Measurements from ENCODE around the gene BAZ1A.
"Not testable (repeated sequence)": the region's sequence is repeated elsewhere in the genome, so short reads cannot be mapped to it uniquely, and the experiment has no call there.

The BAZ1A gene

DNA sequence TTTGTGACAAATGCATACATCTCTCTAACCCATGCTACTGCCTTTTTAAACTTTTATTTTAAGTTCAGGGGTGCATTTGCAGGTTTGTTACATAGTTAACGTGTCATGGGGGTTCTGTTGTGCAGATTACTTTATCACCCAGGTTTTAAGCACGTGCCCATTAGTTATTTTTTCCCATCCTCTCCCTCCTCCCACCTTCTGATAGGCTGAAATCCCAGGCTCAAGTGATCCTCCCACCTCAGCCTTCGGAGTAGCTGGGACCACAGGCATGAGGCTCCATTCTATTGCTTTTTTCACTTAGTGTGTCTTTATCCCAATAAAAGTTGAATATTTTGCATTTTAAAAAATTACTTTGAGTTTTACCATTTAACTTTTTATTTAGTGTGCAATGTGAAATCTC is 68.9 kb downstream of the BAZ1A start:
- Histone ChIP-seq H3K4me3 (ENCODE audit: low read depth, low read length) (no peak overlapping the region), H3K4me1 (ENCODE audit: control insufficient read depth, insufficient read depth, low read length) (no peaks in the 10 kb centered on the region), H3K27me3 (ENCODE audit: control insufficient read depth, insufficient read depth, low read length) (no peaks in the 10 kb centered on the region), H3K27ac (ENCODE audit: low read depth, low read length) (no peak overlapping the region), H3K36me3 (ENCODE audit: control insufficient read depth, insufficient read depth, low read length) (peaks cover 43% of the 10 kb centered on the region), H3K9ac (ENCODE audit: low read length) (no peak overlapping the region), H3K9me3 (ENCODE audit: control insufficient read depth, insufficient read depth, low read depth, low read length) (peaks cover 9% of the 10 kb centered on the region; the same call in 1 of the 2 replicates)

DNA sequence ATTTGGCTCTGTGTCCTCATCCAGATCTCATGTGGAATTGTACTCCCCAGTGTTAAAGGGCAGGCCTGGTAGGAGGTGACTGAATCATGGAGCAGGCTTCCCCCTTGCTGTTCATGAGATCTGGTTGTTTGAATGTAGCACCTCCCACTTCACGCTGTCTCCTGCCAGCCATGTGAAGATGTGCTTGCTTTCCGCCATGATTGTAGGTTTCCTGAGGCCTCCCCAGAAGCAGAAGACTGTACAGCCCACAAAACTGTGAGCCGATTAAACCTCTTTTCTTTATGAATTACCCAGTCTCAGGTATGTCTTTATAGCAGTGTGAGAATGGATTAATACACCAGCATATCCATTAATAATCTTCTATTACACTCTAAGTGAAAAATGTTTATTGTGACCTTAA is 70.2 kb downstream of the BAZ1A start:
- Histone ChIP-seq H3K9me3 (ENCODE audit: control insufficient read depth, insufficient read depth, low read depth, low read length) (peaks cover 9% of the 10 kb centered on the region; the same call in 1 of the 2 replicates), H3K9ac (ENCODE audit: low read length) (no peak overlapping the region), H3K4me3 (ENCODE audit: low read depth, low read length) (no peak overlapping the region), H3K27ac (ENCODE audit: low read depth, low read length) (no peak overlapping the region), H3K27me3 (ENCODE audit: control insufficient read depth, insufficient read depth, low read length) (no peaks in the 10 kb centered on the region), H3K36me3 (ENCODE audit: control insufficient read depth, insufficient read depth, low read length) (peaks cover 52% of the 10 kb centered on the region), H3K4me1 (ENCODE audit: control insufficient read depth, insufficient read depth, low read length) (no peaks in the 10 kb centered on the region)

DNA sequence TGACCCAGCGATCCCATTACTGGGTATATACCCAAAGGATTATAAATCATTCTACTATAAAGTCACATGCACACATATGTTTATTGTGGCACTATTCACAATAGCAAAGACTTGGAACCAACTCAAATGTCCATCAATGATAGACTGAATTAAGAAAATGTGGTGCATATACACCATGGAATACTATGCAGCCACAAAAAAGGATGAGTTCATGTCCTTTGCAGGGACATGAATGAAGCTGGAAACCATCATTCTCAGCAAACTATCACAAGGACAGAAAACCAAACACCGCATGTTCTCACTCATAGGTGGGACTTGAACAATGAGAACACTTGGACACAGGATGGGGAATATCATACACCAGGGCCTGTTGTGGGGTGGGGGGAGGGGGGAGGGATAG is 76.3 kb downstream of the BAZ1A start:
- H3K9me3 ChIP-seq (ENCODE audit: control insufficient read depth, insufficient read depth, low read depth, low read length); H3K9ac ChIP-seq (ENCODE audit: low read length); H3K27ac ChIP-seq (ENCODE audit: low read depth, low read length); H3K27me3 ChIP-seq (ENCODE audit: control insufficient read depth, insufficient read depth, low read length); H3K4me3 ChIP-seq (ENCODE audit: low read depth, low read length); H3K4me1 ChIP-seq (ENCODE audit: control insufficient read depth, insufficient read depth, low read length): not testable (repeated sequence)
- H3K36me3 ChIP-seq (ENCODE audit: control insufficient read depth, insufficient read depth, low read length): peaks cover 61% of the 10 kb centered on the region

DNA sequence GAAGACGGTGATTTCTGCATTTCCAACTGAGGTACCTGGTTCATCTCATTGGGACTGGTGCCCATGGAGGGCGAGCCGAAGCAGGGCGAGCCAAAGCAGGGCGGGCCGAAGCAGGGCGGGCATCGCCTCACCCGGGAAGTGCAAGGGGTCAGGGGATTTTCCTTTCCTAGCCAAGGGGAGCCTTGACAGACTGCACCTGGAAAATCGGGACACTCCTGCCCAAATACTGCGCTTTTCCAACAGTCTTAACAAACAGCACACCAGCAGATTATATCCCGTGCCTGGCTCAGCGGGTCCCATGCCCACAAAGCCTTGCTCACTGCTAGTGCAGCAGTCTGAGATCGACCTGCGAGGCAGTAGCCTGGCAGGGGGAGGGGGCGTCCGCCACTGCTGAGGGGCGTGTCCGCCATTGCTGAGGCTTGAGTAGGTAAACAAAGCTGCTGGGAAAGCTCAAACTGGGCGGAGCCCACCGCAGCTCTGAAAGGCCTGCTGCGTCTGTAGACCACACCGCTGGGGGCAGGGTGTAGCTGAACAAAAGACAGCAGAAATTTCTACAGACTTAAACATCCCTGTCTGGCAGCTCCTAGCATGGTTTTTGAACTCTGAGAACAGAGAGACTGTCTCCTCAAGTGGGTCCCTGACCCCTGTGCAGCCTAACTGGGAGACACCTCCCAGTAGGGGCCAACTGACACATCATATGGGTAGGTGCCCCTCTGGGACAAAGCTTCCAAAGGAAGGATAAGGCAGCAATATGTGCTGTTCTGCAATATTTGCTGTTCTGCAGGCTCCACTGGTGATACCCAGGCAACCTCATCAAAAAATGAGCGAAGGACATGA is 77.2 kb downstream of the BAZ1A start:
- no peaks in the 10 kb centered on the region for H3K27me3 ChIP-seq (ENCODE audit: control insufficient read depth, insufficient read depth, low read length)
- peaks cover 65% of the 10 kb centered on the region for H3K36me3 ChIP-seq (ENCODE audit: control insufficient read depth, insufficient read depth, low read length)
- H3K4me3 ChIP-seq (ENCODE audit: low read depth, low read length): no peak overlapping the region
- peaks cover 9% of the 10 kb centered on the region for H3K9me3 ChIP-seq (ENCODE audit: control insufficient read depth, insufficient read depth, low read depth, low read length)
- no peak overlapping the region for H3K27ac ChIP-seq (ENCODE audit: low read depth, low read length)
- no peaks in the 10 kb centered on the region for H3K4me1 ChIP-seq (ENCODE audit: control insufficient read depth, insufficient read depth, low read length)
- H3K9ac ChIP-seq (ENCODE audit: low read length): no peak overlapping the region

DNA sequence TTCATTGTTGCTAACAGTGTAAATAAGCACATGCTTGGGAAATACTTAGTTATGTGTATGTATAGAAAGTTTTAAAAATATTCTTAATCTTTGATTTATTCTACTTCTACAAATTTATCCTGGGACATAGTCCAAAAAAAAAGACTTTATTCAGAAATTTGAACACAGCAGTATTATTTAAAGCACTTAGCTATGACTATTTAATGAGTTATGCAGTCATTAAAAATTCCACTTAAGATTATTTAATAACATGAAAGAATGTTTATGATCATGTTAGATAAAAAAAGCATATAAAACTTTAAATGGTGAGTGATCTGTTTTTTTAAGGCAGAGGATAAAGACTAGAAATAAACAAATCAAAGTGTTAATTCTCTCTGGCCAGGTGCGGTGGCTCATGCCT is 78.3 kb downstream of the BAZ1A start:
- no peak overlapping the region for H3K27ac ChIP-seq (ENCODE audit: low read depth, low read length)
- H3K4me3 ChIP-seq (ENCODE audit: low read depth, low read length): no peak overlapping the region
- peaks cover 61% of the 10 kb centered on the region for H3K36me3 ChIP-seq (ENCODE audit: control insufficient read depth, insufficient read depth, low read length)
- no peaks in the 10 kb centered on the region for H3K27me3 ChIP-seq (ENCODE audit: control insufficient read depth, insufficient read depth, low read length)
- no peak overlapping the region for H3K9ac ChIP-seq (ENCODE audit: low read length)
- H3K9me3 ChIP-seq (ENCODE audit: control insufficient read depth, insufficient read depth, low read depth, low read length): peaks cover 9% of the 10 kb centered on the region
- H3K4me1 ChIP-seq (ENCODE audit: control insufficient read depth, insufficient read depth, low read length): no peaks in the 10 kb centered on the region

DNA sequence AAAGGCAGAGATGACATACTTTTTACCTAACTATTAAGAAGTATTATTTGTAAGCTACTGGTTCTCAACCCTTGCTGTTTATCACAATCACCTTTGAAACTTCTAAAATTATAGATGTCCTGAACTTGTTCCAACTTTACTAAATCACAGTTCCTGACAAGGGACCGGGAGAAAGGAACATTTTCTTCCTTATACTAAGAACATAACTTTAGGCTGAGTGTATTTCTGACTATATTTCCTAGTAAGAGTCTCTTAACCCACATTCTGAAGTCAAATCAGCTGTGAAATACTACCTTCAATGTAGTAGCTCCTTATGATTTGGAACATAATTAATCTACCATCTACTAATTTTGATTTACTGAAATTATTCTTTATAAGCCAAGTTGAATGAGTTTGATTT is 80.2 kb downstream of the BAZ1A start:
- Histone ChIP-seq H3K9me3 (ENCODE audit: control insufficient read depth, insufficient read depth, low read depth, low read length) (peaks cover 9% of the 10 kb centered on the region), H3K27ac (ENCODE audit: low read depth, low read length) (no peak overlapping the region), H3K9ac (ENCODE audit: low read length) (no peak overlapping the region), H3K4me1 (ENCODE audit: control insufficient read depth, insufficient read depth, low read length) (no peaks in the 10 kb centered on the region), H3K36me3 (ENCODE audit: control insufficient read depth, insufficient read depth, low read length) (peaks cover 51% of the 10 kb centered on the region), H3K4me3 (ENCODE audit: low read depth, low read length) (no peak overlapping the region), H3K27me3 (ENCODE audit: control insufficient read depth, insufficient read depth, low read length) (no peaks in the 10 kb centered on the region)

DNA sequence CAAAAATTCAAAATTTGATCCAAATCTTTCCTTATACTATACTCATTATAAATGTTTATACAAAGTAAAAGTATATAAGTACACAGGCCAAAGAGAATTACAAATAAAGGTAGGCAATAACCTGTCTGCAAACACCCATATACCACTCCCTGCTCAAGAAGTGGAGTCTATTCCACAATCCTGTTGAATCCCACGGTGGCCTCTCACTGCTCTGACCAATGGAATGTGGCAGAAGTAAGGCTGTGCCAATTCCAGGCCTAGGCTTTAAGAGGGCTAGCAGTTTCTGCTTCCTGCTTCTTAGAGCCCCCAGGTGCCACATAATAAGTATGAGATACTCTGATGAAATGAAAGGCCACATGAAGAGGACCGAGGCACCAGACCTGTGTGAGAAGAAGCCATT is 80.9 kb downstream of the BAZ1A start:
- Histone ChIP-seq H3K9me3 (ENCODE audit: control insufficient read depth, insufficient read depth, low read depth, low read length) (peaks cover 9% of the 10 kb centered on the region), H3K27ac (ENCODE audit: low read depth, low read length) (no peak overlapping the region), H3K27me3 (ENCODE audit: control insufficient read depth, insufficient read depth, low read length) (no peaks in the 10 kb centered on the region), H3K4me1 (ENCODE audit: control insufficient read depth, insufficient read depth, low read length) (no peaks in the 10 kb centered on the region), H3K4me3 (ENCODE audit: low read depth, low read length) (no peak overlapping the region), H3K9ac (ENCODE audit: low read length) (no peak overlapping the region), H3K36me3 (ENCODE audit: control insufficient read depth, insufficient read depth, low read length) (peaks cover 44% of the 10 kb centered on the region)

DNA sequence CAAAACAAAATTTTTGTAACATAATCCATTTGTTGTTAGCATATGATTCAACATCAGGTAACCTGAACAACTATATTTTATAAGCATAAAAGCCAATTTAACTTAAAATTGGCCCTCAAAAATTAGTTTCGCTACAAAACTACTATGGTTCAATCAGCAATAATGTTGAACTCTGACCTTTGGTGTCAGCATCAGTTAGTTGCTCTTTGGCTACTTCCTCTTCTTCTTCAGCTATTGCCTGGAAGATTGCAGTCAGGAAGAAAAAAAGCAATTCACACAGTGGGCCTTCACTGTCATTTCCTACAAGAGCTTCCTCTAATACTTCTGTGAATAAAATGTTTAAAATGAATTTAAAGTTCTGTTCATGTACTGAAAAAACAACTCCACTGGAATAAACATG is 82.6 kb downstream of the BAZ1A start:
- Histone ChIP-seq H3K4me3 (ENCODE audit: low read depth, low read length) (no peak overlapping the region), H3K36me3 (ENCODE audit: control insufficient read depth, insufficient read depth, low read length) (peaks cover 35% of the 10 kb centered on the region), H3K9me3 (ENCODE audit: control insufficient read depth, insufficient read depth, low read depth, low read length) (peaks cover under 1% of the 10 kb centered on the region)

DNA sequence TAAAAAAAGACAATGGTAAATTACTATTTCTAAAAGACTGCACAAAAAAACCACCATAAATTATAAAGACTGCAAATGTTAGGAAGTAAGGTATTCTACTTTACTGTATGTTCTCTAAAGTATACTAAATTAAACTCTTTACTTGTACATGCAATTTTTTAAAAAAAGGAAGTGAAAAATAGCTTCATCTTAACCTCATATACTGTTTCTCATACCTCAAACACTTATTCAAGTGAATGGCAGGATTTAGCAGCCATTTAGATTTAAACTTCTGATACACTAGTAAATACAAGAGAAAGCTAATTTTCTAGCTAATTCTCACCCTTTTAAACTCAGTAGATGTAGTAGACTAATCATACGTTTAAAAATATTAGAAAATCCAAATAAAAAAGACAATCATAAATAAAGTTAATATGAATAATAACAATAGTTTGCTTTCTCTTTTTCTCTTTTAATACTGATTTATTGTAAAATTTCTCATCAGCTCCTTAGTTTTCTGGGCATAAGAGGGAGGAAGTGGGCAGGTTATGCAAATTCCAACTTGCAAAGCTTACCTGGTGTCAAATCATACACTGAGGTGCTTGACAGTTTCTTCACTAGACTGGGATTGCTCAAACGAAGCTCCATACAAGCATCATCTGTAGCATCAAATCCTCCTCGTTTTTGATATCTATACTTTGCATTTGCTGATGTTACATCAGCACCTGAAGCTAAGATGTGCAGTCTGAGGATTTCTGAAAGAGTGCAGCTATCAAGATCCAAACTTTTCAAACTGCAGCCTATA is 89.7 kb downstream of the BAZ1A start:
- no peaks in the 10 kb centered on the region for H3K4me1 ChIP-seq (ENCODE audit: control insufficient read depth, insufficient read depth, low read length)
- H3K36me3 ChIP-seq (ENCODE audit: control insufficient read depth, insufficient read depth, low read length): peaks cover 26% of the 10 kb centered on the region
- H3K9me3 ChIP-seq (ENCODE audit: control insufficient read depth, insufficient read depth, low read depth, low read length): no peaks in the 10 kb centered on the region
- H3K27me3 ChIP-seq (ENCODE audit: control insufficient read depth, insufficient read depth, low read length): no peaks in the 10 kb centered on the region
- H3K4me3 ChIP-seq (ENCODE audit: low read depth, low read length): no peak overlapping the region
- H3K27ac ChIP-seq (ENCODE audit: low read depth, low read length): no peak overlapping the region
- H3K9ac ChIP-seq (ENCODE audit: low read length): no peak overlapping the region

More for the DNA sequence above, 82.6 kb downstream of the BAZ1A start:
- no peak overlapping the region for H3K9ac ChIP-seq (ENCODE audit: low read length)
- no peak overlapping the region for H3K27ac ChIP-seq (ENCODE audit: low read depth, low read length)
- no peaks in the 10 kb centered on the region for H3K27me3 ChIP-seq (ENCODE audit: control insufficient read depth, insufficient read depth, low read length)
- H3K4me1 ChIP-seq (ENCODE audit: control insufficient read depth, insufficient read depth, low read length): no peaks in the 10 kb centered on the region

DNA sequence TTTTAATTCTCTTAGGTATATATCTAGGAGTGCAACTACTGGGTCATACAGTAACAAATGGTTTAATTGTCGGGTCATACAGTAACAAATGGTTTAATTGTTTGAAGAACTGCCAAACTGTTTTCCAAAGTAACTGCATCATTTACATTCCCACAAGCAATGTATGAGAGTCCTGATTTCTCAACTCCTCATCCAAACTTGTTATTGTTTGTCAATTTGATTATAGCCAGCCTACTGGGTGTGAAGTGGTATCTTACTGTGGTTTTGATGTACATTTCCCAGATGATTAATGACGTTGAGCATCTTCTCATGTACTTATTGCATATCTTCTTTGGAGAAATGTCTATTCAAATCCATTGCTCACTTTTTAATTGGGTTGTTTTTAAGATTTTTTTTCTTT is 93.1 kb downstream of the BAZ1A start:
- Histone ChIP-seq H3K27ac (ENCODE audit: low read depth, low read length) (no peak overlapping the region), H3K27me3 (ENCODE audit: control insufficient read depth, insufficient read depth, low read length) (no peaks in the 10 kb centered on the region), H3K9ac (ENCODE audit: low read length) (no peak overlapping the region), H3K4me3 (ENCODE audit: low read depth, low read length) (no peak overlapping the region), H3K36me3 (ENCODE audit: control insufficient read depth, insufficient read depth, low read length) (peaks cover 37% of the 10 kb centered on the region), H3K4me1 (ENCODE audit: control insufficient read depth, insufficient read depth, low read length) (no peaks in the 10 kb centered on the region), H3K9me3 (ENCODE audit: control insufficient read depth, insufficient read depth, low read depth, low read length) (no peaks in the 10 kb centered on the region)

DNA sequence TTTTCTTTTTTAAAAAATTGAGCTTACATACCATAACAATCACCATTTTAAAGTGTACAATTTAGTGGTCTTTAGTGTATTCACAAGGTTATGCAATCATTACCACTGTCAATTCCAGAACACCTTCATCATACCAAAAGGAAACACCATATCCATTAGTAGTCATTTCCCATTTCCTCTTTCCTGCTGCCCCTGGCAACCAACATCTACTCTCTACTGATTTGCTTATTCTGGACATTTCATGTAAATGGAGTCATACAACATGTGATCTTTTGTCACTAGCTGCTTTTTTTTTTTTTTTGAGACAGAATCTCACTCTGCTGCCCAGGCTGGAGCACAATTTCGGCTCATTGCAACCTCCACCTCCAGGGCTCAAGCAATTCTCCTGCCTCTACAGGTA is 93.9 kb downstream of the BAZ1A start:
- no peak overlapping the region for H3K4me3 ChIP-seq (ENCODE audit: low read depth, low read length)
- H3K36me3 ChIP-seq (ENCODE audit: control insufficient read depth, insufficient read depth, low read length): peaks cover 41% of the 10 kb centered on the region
- H3K27me3 ChIP-seq (ENCODE audit: control insufficient read depth, insufficient read depth, low read length): no peaks in the 10 kb centered on the region
- H3K27ac ChIP-seq (ENCODE audit: low read depth, low read length): no peak overlapping the region
- no peak overlapping the region for H3K9ac ChIP-seq (ENCODE audit: low read length)
- no peaks in the 10 kb centered on the region for H3K4me1 ChIP-seq (ENCODE audit: control insufficient read depth, insufficient read depth, low read length)
- no peaks in the 10 kb centered on the region for H3K9me3 ChIP-seq (ENCODE audit: control insufficient read depth, insufficient read depth, low read depth, low read length)
